CD14-positive monocyte (primary cell): Measurements from ENCODE around the gene LILRA5. TPM values are rescaled to one million over a fixed set of nuclear protein-coding genes. Genes with fewer than 3 reads are reported as not detected.

ENCODE experiments used
- DNase-seq, 3 donors: peaks; one replicate each; pipeline ENCODE4 v3.0.0-alpha.2; 2011 to 2022
- H2AFZ ChIP-seq: 2 replicates; pipeline ENCODE4 v1.6.0; 2012; ENCODE audit warnings: mild to moderate bottlenecking, low read depth, low read length, inconsistent platforms; ENCODE audit not compliant: insufficient read depth, poor library complexity, severe bottlenecking
- H3K27ac ChIP-seq, 2 donors: 1 replicate in 1 of 2; 2 replicates in 1 of 2; pipeline ENCODE4 v1.5.1; 2012 to 2013; ENCODE audit warnings: low read length in 2 of 2, control low read depth in 1 of 2, inconsistent platforms in 1 of 2, low read depth in 1 of 2, mild to moderate bottlenecking in 1 of 2
- H3K27me3 ChIP-seq, 2 donors: one replicate each; pipeline versions ENCODE4 v1.6.0 to v1.6.1; 2011 to 2013; ENCODE audit warnings: low read length in 2 of 2; ENCODE audit not compliant: control insufficient read depth in 2 of 2, insufficient read depth in 2 of 2
- H3K36me3 ChIP-seq, 2 donors: replicated peaks in 1 of 2; 1 replicate in 1 of 2; 2 replicates in 1 of 2; pipeline versions ENCODE4 v1.5.1 to v1.6.1; 2012 to 2013; ENCODE audit warnings: low read length in 2 of 2, control low read depth in 1 of 2, inconsistent platforms in 1 of 2, mild to moderate bottlenecking in 1 of 2; ENCODE audit not compliant: insufficient read depth in 2 of 2, control insufficient read depth in 1 of 2
- H3K4me1 ChIP-seq, 2 donors: 1 replicate in 1 of 2; 2 replicates in 1 of 2; pipeline versions ENCODE4 v1.5.1 to v1.6.1; 2012 to 2013; ENCODE audit warnings: low read length in 2 of 2, control low read depth in 1 of 2, inconsistent platforms in 1 of 2, mild to moderate bottlenecking in 1 of 2, moderate library complexity in 1 of 2; ENCODE audit not compliant: insufficient read depth in 2 of 2, control insufficient read depth in 1 of 2
- H3K4me2 ChIP-seq: replicated peaks from 2 replicates; pipeline ENCODE3; 2012; ENCODE audit warnings: low read length, moderate library complexity, mild to moderate bottlenecking; ENCODE audit not compliant: poor library complexity, severe bottlenecking; ENCODE audit errors: extremely low read depth
- H3K4me3 ChIP-seq, 3 experiments: fragments of 200-600 bp in 1 of 3; sonication (generic) in 1 of 3; replicated peaks in 1 of 3; 1 replicate in 2 of 3; 2 replicates in 1 of 3; pipeline ENCODE4 v1.5.1; 2011 to 2013; ENCODE audit warnings: low read length in 3 of 3, mild to moderate bottlenecking in 3 of 3, control low read depth in 2 of 3, low read depth in 2 of 3, inconsistent platforms in 1 of 3, moderate library complexity in 1 of 3
- H3K79me2 ChIP-seq: 2 replicates; pipeline ENCODE4 v1.6.0; 2012; ENCODE audit warnings: mild to moderate bottlenecking, control low read depth, inconsistent platforms, low read length, moderate library complexity; ENCODE audit not compliant: insufficient read depth
- H3K9ac ChIP-seq: 2 replicates; pipeline ENCODE4 v1.6.0; 2017; ENCODE audit warnings: low read length, mild to moderate bottlenecking; ENCODE audit not compliant: insufficient read depth, poor library complexity, severe bottlenecking
- H3K9me3 ChIP-seq, 2 donors: replicated peaks in 1 of 2; 1 replicate in 1 of 2; 2 replicates in 1 of 2; pipeline versions ENCODE4 v1.5.1 to v1.6.1; 2012 to 2013; ENCODE audit warnings: low read length in 2 of 2, control low read depth in 1 of 2; ENCODE audit not compliant: control insufficient read depth in 1 of 2, insufficient read depth in 1 of 2
- H4K20me1 ChIP-seq: 2 replicates; pipeline ENCODE4 v1.6.0; 2012; ENCODE audit warnings: mild to moderate bottlenecking, low read length, control low read depth, moderate library complexity; ENCODE audit not compliant: insufficient read depth
- H3K27ac Mint-ChIP-seq, 7 donors: one replicate each; pipeline ENCODE4 v1.8.0; 2020; ENCODE audit warnings: mild to moderate bottlenecking in 7 of 7, mixed read lengths in 7 of 7, moderate library complexity in 6 of 7, inconsistent platforms in 2 of 7
- H3K27me3 Mint-ChIP-seq, 3 donors: one replicate each; pipeline ENCODE4 v1.8.0; 2021 to 2022; ENCODE audit warnings: low read depth in 3 of 3, mild to moderate bottlenecking in 3 of 3, mixed read lengths in 3 of 3, moderate library complexity in 3 of 3, inconsistent platforms in 1 of 3
- H3K36me3 Mint-ChIP-seq, 2 donors: one replicate each; pipeline ENCODE4 v1.8.0; 2020; ENCODE audit warnings: mixed read lengths in 2 of 2, inconsistent platforms in 1 of 2, mild to moderate bottlenecking in 1 of 2
- H3K4me1 Mint-ChIP-seq: one replicate; pipeline ENCODE4 v1.8.0; 2020; ENCODE audit warnings: mild to moderate bottlenecking, mixed read lengths
- H3K4me3 Mint-ChIP-seq, 2 donors: one replicate each; pipeline ENCODE4 v1.8.0; 2020; ENCODE audit warnings: mild to moderate bottlenecking in 2 of 2, mixed read lengths in 2 of 2, moderate library complexity in 1 of 2
- H3K9me3 Mint-ChIP-seq, 7 donors: one replicate each; pipeline ENCODE4 v1.8.0; 2020 to 2022; ENCODE audit warnings: mixed read lengths in 7 of 7, mild to moderate bottlenecking in 6 of 7, moderate library complexity in 6 of 7, inconsistent platforms in 2 of 7
- CTCF ChIP-seq: fragments of 200-600 bp; IDR thresholded peaks from one replicate; pipeline ENCODE4 v1.8.0; 2022; ENCODE audit warnings: antibody characterized with exemption, mild to moderate bottlenecking
- WGBS: methylation state at CpG from one replicate; pipeline ENCODE4 v1.1.5; 2013; ENCODE audit warnings: missing lambda C conversion rate; ENCODE audit not compliant: insufficient coverage; 5-methylcytosine and 5-hydroxymethylcytosine counted together
- intact Hi-C, 2 donors: fragments of 100-400 bp; cut with micrococcal nuclease; formaldehyde crosslinking; loops; one replicate each; pipeline versions ENCODE4 v1.15.0 to v1.15.1; 2023
- polyA plus RNA-seq, 3 donors: library from polyadenylated mRNA; depleted of rRNA in 1 of 3; unstranded in 2 of 3; stranded (reverse) in 1 of 3; fragments of 300-500 nt in 2 of 3; fragments of >200 nt in 1 of 3; fragmentation: Illumina TruSeq in 2 of 3; gene quantifications; 1 replicate in 2 of 3; 2 replicates in 1 of 3; pipeline ENCODE4 v1.2.3, GENCODE V29; 2012 to 2021

The LILRA5 gene
- polyA plus RNA-seq, 3 donors: 348 to 580 (median 516) TPM

GRCh38 chr19:54332149-54332548, 19.2 kb upstream of the LILRA5 start:
- no peak overlapping the region for H3K4me2 ChIP-seq
- H3K4me3 ChIP-seq: no peak overlapping the region
- H3K27ac Mint-ChIP-seq: no peak overlapping the region
- H3K4me1 ChIP-seq: peaks cover 10 to 19% of the 10 kb centered on the region in 2 donors
- no peaks in the 10 kb centered on the region for H3K27me3 ChIP-seq
- H3K36me3 ChIP-seq: no peaks in the 10 kb centered on the region
- no peaks in the 10 kb centered on the region for H3K79me2 ChIP-seq
- 97% methylated on average over 5 of the region's 7 CpGs for WGBS
- no peak overlapping the region for H3K4me3 Mint-ChIP-seq
- no peaks in the 10 kb centered on the region for H3K36me3 Mint-ChIP-seq
- peaks cover 0 to 5% (median 1%) of the 10 kb centered on the region in 3 donors for H3K27me3 Mint-ChIP-seq
- H4K20me1 ChIP-seq: no peaks in the 10 kb centered on the region
- no peak for DNase-seq
- no peak overlapping the region for H3K27ac ChIP-seq
- H2AFZ ChIP-seq: no peak overlapping the region
- no peaks in the 10 kb centered on the region for H3K9me3 ChIP-seq
- H3K9me3 Mint-ChIP-seq: no peaks in the 10 kb centered on the region
- intact Hi-C loops: loop anchor here in 1 of 2 donors (10.0 kb wide), 1 partner anchor 47 kb away; the partner anchor contains the start of gene LILRB2
- H3K4me1 Mint-ChIP-seq: peaks cover 28% of the 10 kb centered on the region
- TF ChIP-seq CTCF: no peak
- H3K9ac ChIP-seq: no peak overlapping the region

- WGBS: 89% methylated on average over 2 of the region's 7 CpGs
- Mint-ChIP-seq H3K27ac (no peak overlapping the region), H3K4me1 (peaks cover 29% of the 10 kb centered on the region), H3K4me3 (no peak overlapping the region), H3K9me3 (no peaks in the 10 kb centered on the region), H3K27me3 (peaks cover 0 to 7% (median 1%) of the 10 kb centered on the region in 3 donors), H3K36me3 (no peaks in the 10 kb centered on the region)
- Histone ChIP-seq H3K9ac (no peak overlapping the region), H4K20me1 (no peaks in the 10 kb centered on the region), H3K79me2 (no peaks in the 10 kb centered on the region), H3K4me1 (peaks cover 14 to 23% of the 10 kb centered on the region in 2 donors), H3K27me3 (no peaks in the 10 kb centered on the region), H3K9me3 (no peaks in the 10 kb centered on the region), H2AFZ (no peak overlapping the region), H3K27ac (no peak overlapping the region), H3K36me3 (no peaks in the 10 kb centered on the region), H3K4me3 (no peak overlapping the region), H3K4me2 (no peak overlapping the region)
- no peak for TF ChIP-seq CTCF
- intact Hi-C loops: loop anchor here in 1 of 2 donors (10.0 kb wide), 1 partner anchor 47 kb away; the partner anchor contains the start of gene LILRB2
- no peak for DNase-seq
Observed at GRCh38 chr19:54331626-54332025, 18.7 kb upstream of the LILRA5 start.
